Activated CD4-positive, alpha-beta memory T cell treated with anti-CD3 and anti-CD28 coated beads, Interleukin-2, amount 10 ng/mL, durations not matched to agents 7 days and 5 days (primary cell): ENCODE data around the gene GXYLT1. TPM values are rescaled to one million over a fixed set of nuclear protein-coding genes. Genes with fewer than 3 reads are reported as not detected.
"Not testable (repeated sequence)": the region's sequence is repeated elsewhere in the genome, so short reads cannot be mapped to it uniquely, and the experiment has no call there.

Experiments used
- CTCF ChIA-PET: fragments of 350-600 bp; sonication (Branson Sonifier 250); formaldehyde crosslinking; loops from one replicate; lab custom pipeline; 2021; ENCODE audit warnings: antibody characterized with exemption, inconsistent platforms; lab: Charles Lee
- POLR2A ChIA-PET: fragments of 350-600 bp; sonication (Branson Sonifier 250); formaldehyde crosslinking; loops from one replicate; lab custom pipeline; 2021; ENCODE audit warnings: antibody characterized with exemption; lab: Charles Lee
- DNase-seq: peaks from one replicate; pipeline ENCODE4 v3.0.0-alpha.2; 2020
- H3K27ac Mint-ChIP-seq: one replicate; pipeline ENCODE4 v1.8.0; 2021; ENCODE audit warnings: mild to moderate bottlenecking, mixed read lengths
- H3K27me3 Mint-ChIP-seq: one replicate; pipeline ENCODE4 v1.8.0; 2021; ENCODE audit warnings: mixed read lengths
- H3K36me3 Mint-ChIP-seq: one replicate; pipeline ENCODE4 v1.8.0; 2021; ENCODE audit warnings: low read depth, mixed read lengths
- H3K4me1 Mint-ChIP-seq: one replicate; pipeline ENCODE4 v1.8.0; 2021; ENCODE audit warnings: mixed read lengths
- H3K4me3 Mint-ChIP-seq: one replicate; pipeline ENCODE4 v1.8.0; 2021; ENCODE audit warnings: mild to moderate bottlenecking, mixed read lengths
- H3K9me3 Mint-ChIP-seq: one replicate; pipeline ENCODE4 v1.8.0; 2021; ENCODE audit warnings: mixed read lengths
- total RNA-seq, 2 experiments: library from RNA; stranded (reverse); gene quantifications; one replicate each; pipeline ENCODE4 v1.2.3, GENCODE V29; 2021

The GXYLT1 gene
- total RNA-seq, 2 experiments from 2014 or later = 7.8 to 9.7 TPM

GRCh38 chr12:42085594-42085993 lies 59.1 kb downstream of the GXYLT1 start:
- Mint-ChIP-seq H3K27ac (no peak overlapping the region), H3K36me3 (peaks cover 23% of the 10 kb centered on the region), H3K9me3 (no peaks in the 10 kb centered on the region), H3K27me3 (no peaks in the 10 kb centered on the region), H3K4me3 (no peak overlapping the region), H3K4me1 (no peaks in the 10 kb centered on the region)
- DNase-seq = no peak
- CTCF ChIA-PET = no interaction called here
- POLR2A ChIA-PET = no interaction called here

GRCh38 chr12:42084522-42084921 lies 60.2 kb downstream of the GXYLT1 start:
- Mint-ChIP-seq H3K9me3 (no peaks in the 10 kb centered on the region), H3K4me1 (peaks cover 2% of the 10 kb centered on the region), H3K27me3 (no peaks in the 10 kb centered on the region), H3K36me3 (peaks cover 23% of the 10 kb centered on the region), H3K4me3 (no peak overlapping the region), H3K27ac (no peak overlapping the region)
- ChIA-PET POLR2A (no interaction called here), CTCF (no interaction called here)
- DNase-seq = no peak

GRCh38 chr12:42076976-42077375 lies 67.7 kb downstream of the GXYLT1 start:
- Mint-ChIP-seq H3K36me3 (no peaks in the 10 kb centered on the region), H3K9me3 (no peaks in the 10 kb centered on the region), H3K27me3 (no peaks in the 10 kb centered on the region), H3K4me1 (peaks cover 2% of the 10 kb centered on the region), H3K27ac (no peak overlapping the region), H3K4me3 (no peak overlapping the region)
- CTCF ChIA-PET = no interaction called here
- no peak for DNase-seq
- POLR2A ChIA-PET = no interaction called here

GRCh38 chr12:42070036-42070435 lies 74.6 kb downstream of the GXYLT1 start:
- DNase-seq = no peak
- Mint-ChIP-seq H3K4me3 (no peak overlapping the region), H3K27me3 (peaks cover 3% of the 10 kb centered on the region), H3K27ac (no peak overlapping the region), H3K9me3 (no peaks in the 10 kb centered on the region), H3K36me3 (no peaks in the 10 kb centered on the region), H3K4me1 (no peaks in the 10 kb centered on the region)
- ChIA-PET CTCF (no interaction called here), POLR2A (no interaction called here)

- Mint-ChIP-seq H3K4me3 (no peak overlapping the region), H3K36me3 (no peaks in the 10 kb centered on the region), H3K4me1 (no peaks in the 10 kb centered on the region), H3K9me3 (no peaks in the 10 kb centered on the region), H3K27ac (no peak overlapping the region), H3K27me3 (peaks cover 10% of the 10 kb centered on the region)
- POLR2A ChIA-PET = no interaction called here
- no peak for DNase-seq
- CTCF ChIA-PET = no interaction called here
These were observed 85.5 kb downstream of the GXYLT1 start for GRCh38 chr12:42059127-42059526.

GRCh38 chr12:42056130-42056529 lies 88.5 kb downstream of the GXYLT1 start:
- Mint-ChIP-seq H3K4me3 (no peak overlapping the region), H3K27ac (no peak overlapping the region), H3K9me3 (no peaks in the 10 kb centered on the region), H3K27me3 (peaks cover 13% of the 10 kb centered on the region), H3K4me1 (no peaks in the 10 kb centered on the region), H3K36me3 (no peaks in the 10 kb centered on the region)
- ChIA-PET CTCF (no interaction called here), POLR2A (no interaction called here)
- DNase-seq = no peak

GRCh38 chr12:42053456-42053855 lies 91.2 kb downstream of the GXYLT1 start:
- Mint-ChIP-seq H3K4me1 (no peaks in the 10 kb centered on the region), H3K36me3 (no peaks in the 10 kb centered on the region), H3K27me3 (peaks cover 13% of the 10 kb centered on the region), H3K9me3 (no peaks in the 10 kb centered on the region), H3K4me3 (no peak overlapping the region), H3K27ac (no peak overlapping the region)
- ChIA-PET POLR2A (no interaction called here), CTCF (no interaction called here)
- no peak for DNase-seq

GRCh38 chr12:42048980-42049379 lies 95.7 kb downstream of the GXYLT1 start:
- H3K36me3 Mint-ChIP-seq, H3K27ac Mint-ChIP-seq, H3K27me3 Mint-ChIP-seq, POLR2A ChIA-PET, H3K4me1 Mint-ChIP-seq, H3K4me3 Mint-ChIP-seq, CTCF ChIA-PET, DNase-seq, H3K9me3 Mint-ChIP-seq: not testable (repeated sequence)

- no peak overlapping the region for H3K4me3 Mint-ChIP-seq
- no peak overlapping the region for H3K27ac Mint-ChIP-seq
- DNase-seq = no peak
- H3K27me3 Mint-ChIP-seq = peaks cover 13% of the 10 kb centered on the region
- H3K9me3 Mint-ChIP-seq = no peaks in the 10 kb centered on the region
- H3K36me3 Mint-ChIP-seq = no peaks in the 10 kb centered on the region
- ChIA-PET POLR2A (no interaction called here), CTCF (no interaction called here)
- no peaks in the 10 kb centered on the region for H3K4me1 Mint-ChIP-seq
These were observed 105.1 kb downstream of the GXYLT1 start for GRCh38 chr12:42039577-42039976.

GRCh38 chr12:42039176-42039575 lies 105.5 kb downstream of the GXYLT1 start:
- no peaks in the 10 kb centered on the region for H3K36me3 Mint-ChIP-seq
- no peak overlapping the region for H3K27ac Mint-ChIP-seq
- POLR2A ChIA-PET = no interaction called here
- CTCF ChIA-PET = no interaction called here
- no peak overlapping the region for H3K4me3 Mint-ChIP-seq
- no peaks in the 10 kb centered on the region for H3K4me1 Mint-ChIP-seq
- DNase-seq = no peak
- H3K9me3 Mint-ChIP-seq = no peaks in the 10 kb centered on the region
- H3K27me3 Mint-ChIP-seq = peaks cover 13% of the 10 kb centered on the region

- ChIA-PET POLR2A (no interaction called here), CTCF (interaction anchor here (1.6 kb wide), 1 partner anchor 9 kb away, joined by 4 read pairs; no protein-coding TSS in a partner anchor)
- DNase-seq = no peak
- no peaks in the 10 kb centered on the region for H3K9me3 Mint-ChIP-seq
- H3K4me1 Mint-ChIP-seq = no peaks in the 10 kb centered on the region
- H3K4me3 Mint-ChIP-seq = no peak overlapping the region
- H3K27ac Mint-ChIP-seq = no peak overlapping the region
- H3K27me3 Mint-ChIP-seq = peaks cover 5% of the 10 kb centered on the region
- H3K36me3 Mint-ChIP-seq = no peaks in the 10 kb centered on the region
These were observed 112.7 kb downstream of the GXYLT1 start for GRCh38 chr12:42031847-42032564.

Other genes starting within 250 kb of the GXYLT1 start
- 10 to 100 TPM; 39.6 to 44.4 TPM for gene YAF2, start 93.4 kb upstream of the GXYLT1 start, total RNA-seq
- gene ZCRB1, start 181.2 kb upstream of the GXYLT1 start, total RNA-seq = 10 to 100 TPM; 53.3 to 54.9 TPM
- 10 to 100 TPM; 74.1 to 81.9 TPM for gene PPHLN1, start 181.3 kb upstream of the GXYLT1 start, total RNA-seq